AML-193 (cell line): ENCODE measurements around the gene TMEM45A.

Experiments
- DNase-seq, 2 experiments: peaks; one replicate each; lab custom pipeline; 2025; lab: John Stamatoyannopoulos, UW

Gene TMEM45A

DNA sequence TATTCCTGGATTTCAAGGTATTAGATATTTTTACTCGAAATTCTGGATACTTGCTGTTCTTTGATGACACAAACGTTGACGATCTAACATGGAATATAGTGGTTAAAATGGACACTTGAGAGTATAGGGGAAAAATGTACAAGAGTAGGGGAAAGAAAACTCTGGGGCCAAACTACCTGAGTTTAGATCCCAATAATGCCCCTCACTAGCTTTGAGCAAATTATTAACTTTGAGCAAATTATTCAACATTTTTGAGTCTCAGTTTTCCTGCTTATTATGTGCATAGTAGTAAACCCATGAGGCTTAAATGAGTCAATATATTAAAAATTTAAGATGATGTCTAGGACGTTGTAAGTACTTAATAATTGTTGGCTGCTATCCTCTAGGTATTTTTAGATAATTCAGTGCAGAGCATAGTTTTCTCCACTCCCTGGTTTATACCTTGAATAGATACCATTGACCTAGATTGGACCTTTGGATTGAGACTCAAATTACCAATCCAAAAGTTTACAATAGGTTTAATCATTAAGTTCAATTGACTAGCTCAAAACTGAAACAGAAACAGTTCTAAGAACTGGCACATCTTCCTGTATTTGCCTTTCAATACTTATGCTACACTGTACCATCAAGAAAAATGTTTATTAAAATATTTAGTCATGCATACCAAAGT, 121.4 kb downstream of the TMEM45A start:
- DNase-seq, result no peak

DNA sequence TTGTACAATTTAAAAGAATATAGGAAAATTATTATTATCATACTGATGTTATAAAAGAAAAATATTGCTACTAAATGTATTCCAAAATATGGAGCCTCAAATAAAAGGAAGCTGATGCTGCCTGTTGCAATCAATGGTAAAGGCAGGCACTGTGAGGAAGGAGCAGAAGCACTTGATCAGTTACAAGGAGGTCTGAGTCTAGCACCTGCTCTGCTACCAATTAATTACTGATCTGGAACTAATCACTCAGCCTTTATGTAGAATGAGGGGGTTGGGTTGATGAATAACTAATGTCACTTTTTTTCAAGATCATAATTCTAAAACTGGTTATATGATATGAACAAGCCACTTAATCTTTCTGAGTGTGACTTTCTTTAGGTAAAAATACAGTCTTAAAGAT, 122.5 kb downstream of the TMEM45A start:
- peak; percentile 15 to 37 for DNase-seq

DNA sequence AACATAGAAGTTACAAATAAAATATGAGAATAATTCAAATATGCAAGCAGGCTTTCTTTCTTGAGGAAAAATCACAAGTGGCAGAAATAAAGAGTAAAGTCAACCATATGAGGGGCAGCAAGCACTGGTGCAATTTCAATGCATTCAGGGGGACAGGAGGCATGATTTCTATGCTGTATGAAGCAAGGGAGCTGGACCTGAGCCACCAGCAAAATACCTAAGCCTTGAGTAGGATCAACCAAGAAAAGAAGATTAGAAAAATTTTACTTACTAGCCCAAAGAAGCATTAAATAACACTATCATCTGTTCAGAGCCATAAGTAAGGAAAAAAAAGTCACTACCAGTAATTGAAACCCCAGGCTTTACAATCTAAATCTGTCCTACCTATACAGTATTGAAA, 123.3 kb downstream of the TMEM45A start:
- DNase-seq, result no peak

DNA sequence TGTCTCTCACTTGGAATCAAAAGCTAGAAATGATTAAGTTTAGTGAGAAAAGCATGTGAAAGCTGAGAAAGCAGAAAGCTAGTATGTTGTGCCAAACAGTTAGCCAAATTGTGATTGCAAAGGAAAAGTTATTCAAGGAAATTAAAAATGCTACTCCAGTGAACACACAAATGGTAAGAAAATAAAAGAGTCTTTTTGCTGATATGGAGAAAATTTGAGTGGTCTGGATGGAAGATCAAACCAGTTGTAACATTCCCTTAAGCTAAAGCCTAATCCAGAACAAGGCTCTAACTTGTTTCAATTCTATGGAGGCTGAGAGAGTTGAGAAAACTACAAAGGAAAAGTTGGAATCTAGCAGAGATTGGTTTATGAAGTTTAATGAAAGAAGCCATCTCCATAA, 128.8 kb downstream of the TMEM45A start:
- DNase-seq, result no peak
